Panc1 (cell line): ENCODE data around the gene HOMER2.

Experiments used
- CTCF ChIP-seq: fragments of 450-650 bp; IDR thresholded peaks from 2 replicates; pipeline ENCODE4 v1.5.1; 2017; ENCODE audit warnings: mild to moderate bottlenecking
- POLR2AphosphoS5 ChIP-seq: IDR thresholded peaks from 2 replicates; pipeline ENCODE4 v1.6.1; 2012; ENCODE audit warnings: mild to moderate bottlenecking, low read depth, low read length, moderate library complexity
- REST ChIP-seq, 2 experiments: IDR thresholded peaks; 2 replicates each; pipeline ENCODE4 v1.6.1; 2011 to 2012; ENCODE audit warnings: low read depth in 2 of 2, control low read depth in 1 of 2, low read length in 1 of 2, mild to moderate bottlenecking in 1 of 2, moderate library complexity in 1 of 2; ENCODE audit not compliant: insufficient read depth in 1 of 2
- SIN3A ChIP-seq: IDR thresholded peaks from 2 replicates; pipeline ENCODE4 v1.6.1; 2012; ENCODE audit warnings: low read depth, mild to moderate bottlenecking, low read length, moderate library complexity, borderline replicate concordance; ENCODE audit not compliant: insufficient read depth

- TF ChIP-seq CTCF (no peak), POLR2AphosphoS5 (no peak), SIN3A (no peak), REST (IDR thresholded peaks at IDR 0.05; ENCODE audit: insufficient read depth in 1 of 2, low read depth in 2 of 2, low read length in 1 of 2) (no peak)
Measured at GRCh38 chr15:82951472-82952157, 905 bp downstream of the HOMER2 start.
